PFSK-1 (cell line): Measurements from ENCODE around the gene CCDC88C.

Experiments
- FOXP2 ChIP-seq: optimal IDR thresholded peaks from 2 replicates; pipeline ENCODE3; 2011; ENCODE audit warnings: borderline replicate concordance, control low read depth, inconsistent platforms; ENCODE audit not compliant: insufficient read depth; ENCODE audit errors: extremely low read length, extremely low read depth
- POLR2AphosphoS5 ChIP-seq: IDR thresholded peaks from 2 replicates; pipeline ENCODE4 v1.6.1; 2012; ENCODE audit warnings: low read depth, mild to moderate bottlenecking, control low read depth, low read length, moderate library complexity
- REST ChIP-seq, 2 experiments: IDR thresholded peaks; 2 replicates each; pipeline versions ENCODE4 v1.6.1 to v1.8.0; 2011 to 2012; ENCODE audit warnings: low read depth in 2 of 2, low read length in 2 of 2, control low read depth in 1 of 2, inconsistent platforms in 1 of 2, mild to moderate bottlenecking in 1 of 2, moderate library complexity in 1 of 2; ENCODE audit not compliant: insufficient read depth in 1 of 2
- SIN3A ChIP-seq: IDR thresholded peaks from 2 replicates; pipeline ENCODE4 v1.6.1; 2012; ENCODE audit warnings: mild to moderate bottlenecking, low read length, moderate library complexity, borderline replicate concordance; ENCODE audit not compliant: insufficient read depth
- TAF1 ChIP-seq: IDR thresholded peaks from 2 replicates; pipeline ENCODE4 v1.6.1; 2012; ENCODE audit warnings: low read length, control low read depth, borderline replicate concordance; ENCODE audit not compliant: insufficient read depth

- TF ChIP-seq POLR2AphosphoS5 (no peak), REST (IDR thresholded peaks at IDR 0.05; ENCODE audit: insufficient read depth in 1 of 2, low read depth in 2 of 2, low read length in 2 of 2) (no peak), TAF1 (no peak), SIN3A (no peak), FOXP2 (no peak)
Observed at GRCh38 chr14:91279354-91279753, 138.3 kb downstream of the CCDC88C start.
